HepG2 (cell line): ENCODE measurements around the gene NFIC. TPM values are rescaled to one million over a fixed set of nuclear protein-coding genes. Genes with fewer than 3 reads are reported as not detected.
A peak's percentile ranks its signal among the peaks of the same experiment; 100 is the strongest.

Experiments used
- AKNA ChIP-seq: sonication (generic); formaldehyde crosslinking; IDR thresholded peaks from 2 replicates; pipeline ENCODE4 v1.4.0; 2020; ENCODE audit warnings: missing genetic modification reagents, borderline replicate concordance
- ASH2L ChIP-seq: fragments of 300-600, 200-600 bp; sonication (generic); IDR thresholded peaks from 2 replicates; pipeline ENCODE4 v1.7.0; 2017; ENCODE audit warnings: low read depth, mild to moderate bottlenecking, moderate library complexity, mixed read lengths, low read length; ENCODE audit not compliant: insufficient read length
- EEA1 ChIP-seq: sonication (generic); formaldehyde crosslinking; IDR thresholded peaks from 2 replicates; pipeline ENCODE4 v1.5.1; 2020; ENCODE audit warnings: mild to moderate bottlenecking, missing genetic modification reagents, borderline replicate concordance
- MAFF ChIP-seq: IDR thresholded peaks from 2 replicates; pipeline ENCODE4 v1.6.1; 2011; ENCODE audit warnings: low read depth, low read length, improper control_type of control experiment
- MAZ ChIP-seq, 2 experiments: sonication (generic) in 1 of 2; formaldehyde crosslinking in 1 of 2; IDR thresholded peaks; 2 replicates each; pipeline versions ENCODE4 v1.5.0 to v1.6.1; 2012 to 2020; ENCODE audit warnings: low read depth in 2 of 2, mild to moderate bottlenecking in 2 of 2, borderline replicate concordance in 1 of 2, improper control_type of control experiment in 1 of 2, low read length in 1 of 2, missing genetic modification reagents in 1 of 2, moderate library complexity in 1 of 2
- MYPOP ChIP-seq: sonication (generic); formaldehyde crosslinking; IDR thresholded peaks from 2 replicates; pipeline ENCODE4 v1.8.1; 2023; ENCODE audit warnings: mild to moderate bottlenecking, moderate library complexity, missing genetic modification reagents
- NKX3-1 ChIP-seq: sonication (generic); formaldehyde crosslinking; IDR thresholded peaks from 2 replicates; pipeline ENCODE4 v1.5.0; 2020; ENCODE audit warnings: missing genetic modification reagents
- PAF1 ChIP-seq: IDR thresholded peaks from 2 replicates; pipeline ENCODE4 v1.6.1; 2016; ENCODE audit warnings: missing genetic modification reagents, missing compliant biosample characterization
- POLR2G ChIP-seq: fragments of 200-400 bp; formaldehyde crosslinking; IDR thresholded peaks from 2 replicates; pipeline ENCODE4 v1.6.1; 2018; ENCODE audit warnings: mild to moderate bottlenecking, low read depth, low read length, moderate library complexity
- RBFOX2 ChIP-seq: fragments of 200-400 bp; formaldehyde crosslinking; IDR thresholded peaks from 2 replicates; pipeline ENCODE4 v1.6.1; 2017; ENCODE audit warnings: low read depth, mild to moderate bottlenecking, low read length
- RBM22 ChIP-seq: fragments of 200-400 bp; formaldehyde crosslinking; optimal IDR thresholded peaks from 2 replicates; pipeline ENCODE3; 2017; ENCODE audit warnings: mild to moderate bottlenecking, low read length, moderate library complexity
- REL ChIP-seq: sonication (generic); formaldehyde crosslinking; conservative IDR thresholded peaks from 2 replicates; pipeline ENCODE4 v1.8.0; 2022; ENCODE audit warnings: mild to moderate bottlenecking, missing genetic modification reagents, moderate library complexity
- RNF219 ChIP-seq: sonication (generic); formaldehyde crosslinking; IDR thresholded peaks from 2 replicates; pipeline ENCODE4 v1.5.0; 2020; ENCODE audit warnings: mild to moderate bottlenecking, missing genetic modification reagents
- SP2 ChIP-seq: sonication (generic); formaldehyde crosslinking; IDR thresholded peaks from 2 replicates; pipeline ENCODE4 v1.5.1; 2020; ENCODE audit warnings: mild to moderate bottlenecking, missing genetic modification reagents
- TAF15 ChIP-seq: fragments of 200-400 bp; formaldehyde crosslinking; IDR thresholded peaks from one replicate; pipeline ENCODE4 v1.6.1; 2018; ENCODE audit warnings: mild to moderate bottlenecking, low read depth, low read length; ENCODE audit not compliant: poor library complexity, severe bottlenecking
- THAP8 ChIP-seq: sonication (generic); formaldehyde crosslinking; IDR thresholded peaks from 2 replicates; pipeline ENCODE4 v1.5.1; 2020; ENCODE audit warnings: missing genetic modification reagents, mild to moderate bottlenecking, borderline replicate concordance
- ZNF101 ChIP-seq: sonication (generic); formaldehyde crosslinking; IDR thresholded peaks from 2 replicates; pipeline ENCODE4 v1.4.0; 2020; ENCODE audit warnings: mild to moderate bottlenecking, low read depth, missing genetic modification reagents, borderline replicate concordance
- ZNF264 ChIP-seq: sonication (generic); formaldehyde crosslinking; IDR thresholded peaks from 2 replicates; pipeline ENCODE4 v1.4.0; 2020; ENCODE audit warnings: missing genetic modification reagents
- ZNF431 ChIP-seq: sonication (generic); formaldehyde crosslinking; IDR thresholded peaks from 2 replicates; pipeline ENCODE4 v1.9.0; 2022; ENCODE audit warnings: missing genetic modification reagents, low read depth, mild to moderate bottlenecking, borderline replicate concordance
- polyA plus RNA-seq, 8 experiments: library from polyadenylated mRNA; depleted of rRNA in 3 of 8; stranded (reverse) in 7 of 8; unstranded in 1 of 8; fragments of >200 nt; fragmentation: Illumina TruSeq in 4 of 8; extraction: Trizol in 4 of 8; gene quantifications; 2 replicates each; pipeline versions ENCODE4 v1.2.1 to v1.2.3, GENCODE V29; 2011 to 2016; ENCODE audit warnings: low read depth in 4 of 8, missing spikeins in 1 of 8, mixed read lengths in 1 of 8; ENCODE audit not compliant: insufficient read depth in 1 of 8
- total RNA-seq, 5 experiments: library from RNA; depleted of rRNA; stranded (reverse); fragments of >200 nt; fragmentation: Illumina TruSeq; extraction: Trizol; gene quantifications; 2 replicates each; pipeline ENCODE4 v1.2.3, GENCODE V29; 2016; ENCODE audit warnings: low read depth in 1 of 5

The NFIC gene
- total and polyA plus RNA-seq, 2 of the 13 experiments (the other 11 are each of a cell fraction or from before 2014, with no cell fraction given), result 1.3 to 2.5 TPM

- TF ChIP-seq RNF219 (CRISPR knock-in tag) (no peak), MYPOP (CRISPR knock-in tag) (0 out of 2 replicates have a peak, but pooled peaks have one; percentile 24), NKX3-1 (CRISPR knock-in tag) (no peak), SP2 (CRISPR knock-in tag) (peak; percentile 28; the same call in 1 of the 2 replicates), ZNF431 (CRISPR knock-in tag) (no peak), TAF15 (no peak), RBFOX2 (peak; percentile 50; the same call in 1 of the 2 replicates), ZNF101 (CRISPR knock-in tag) (no peak), MAFF (no peak), THAP8 (no peak), RBM22 (peak; percentile 82), REL (CRISPR knock-in tag) (0 out of 2 replicates have a peak, but pooled peaks have one; percentile 46), PAF1 (CRISPR knock-in tag) (no peak), ZNF264 (CRISPR knock-in tag) (no peak), EEA1 (CRISPR knock-in tag) (no peak), POLR2G (peak; percentile 76), AKNA (CRISPR knock-in tag) (no peak), MAZ (IDR thresholded peaks at IDR 0.05; ENCODE audit: borderline replicate concordance, low read depth, low read length) (peak; percentile 82), MAZ (CRISPR knock-in tag; IDR thresholded peaks at IDR 0.05; ENCODE audit: low read depth) (no peak), ASH2L (peak; percentile 33)
Measured at GRCh38 chr19:3505598-3506383, 139.4 kb downstream of the NFIC start, which contains the start of gene FZR1 (continued).
